ENCODE measurements around the gene SECTM1. TPM values are rescaled to one million over a fixed set of nuclear protein-coding genes. Genes with fewer than 3 reads are reported as not detected.

The SECTM1 gene
- total and polyA plus RNA-seq, 9 of the 15 experiments (the other 6 are each of a cell fraction or from before 2014, with no cell fraction given): 0.11 to 0.46 (median 0.18) TPM; not detected in 6

- TF ChIP-seq, protein P1, sequence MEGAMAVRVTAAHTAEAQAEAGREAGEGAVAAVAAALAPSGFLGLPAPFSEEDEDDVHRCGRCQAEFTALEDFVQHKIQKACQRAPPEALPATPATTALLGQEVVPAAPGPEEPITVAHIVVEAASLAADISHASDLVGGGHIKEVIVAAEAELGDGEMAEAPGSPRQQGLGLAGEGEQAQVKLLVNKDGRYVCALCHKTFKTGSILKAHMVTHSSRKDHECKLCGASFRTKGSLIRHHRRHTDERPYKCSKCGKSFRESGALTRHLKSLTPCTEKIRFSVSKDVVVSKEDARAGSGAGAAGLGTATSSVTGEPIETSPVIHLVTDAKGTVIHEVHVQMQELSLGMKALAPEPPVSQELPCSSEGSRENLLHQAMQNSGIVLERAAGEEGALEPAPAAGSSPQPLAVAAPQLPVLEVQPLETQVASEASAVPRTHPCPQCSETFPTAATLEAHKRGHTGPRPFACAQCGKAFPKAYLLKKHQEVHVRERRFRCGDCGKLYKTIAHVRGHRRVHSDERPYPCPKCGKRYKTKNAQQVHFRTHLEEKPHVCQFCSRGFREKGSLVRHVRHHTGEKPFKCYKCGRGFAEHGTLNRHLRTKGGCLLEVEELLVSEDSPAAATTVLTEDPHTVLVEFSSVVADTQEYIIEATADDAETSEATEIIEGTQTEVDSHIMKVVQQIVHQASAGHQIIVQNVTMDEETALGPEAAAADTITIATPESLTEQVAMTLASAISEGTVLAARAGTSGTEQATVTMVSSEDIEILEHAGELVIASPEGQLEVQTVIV (CRISPR knock-in tag; IDR thresholded peaks at IDR 0.05; ENCODE audit: borderline replicate concordance): no peak
- TF ChIP-seq HMGN3 (IDR thresholded peaks at IDR 0.05; ENCODE audit: borderline replicate concordance, extremely low read depth, insufficient read length, low read depth, low read length) (no peak), RFX7 (CRISPR knock-in tag; IDR thresholded peaks at IDR 0.05) (no peak), SRF (CRISPR knock-in tag; IDR thresholded peaks at IDR 0.05) (no peak), RBFOX2 (IDR thresholded peaks at IDR 0.05; ENCODE audit: low read depth, low read length) (peak; percentile 69), SMARCE1 (IDR thresholded peaks at IDR 0.05) (no peak), TEAD2 (tag; IDR thresholded peaks at IDR 0.05) (no peak), ZNF133 (CRISPR knock-in tag; IDR thresholded peaks at IDR 0.05) (no peak), ZNF311 (CRISPR knock-in tag; IDR thresholded peaks at IDR 0.05) (no peak), POLR2B (IDR thresholded peaks at IDR 0.05; ENCODE audit: low read depth, partially characterized antibody) (peak; percentile 80), TEAD1 (CRISPR knock-in tag; IDR thresholded peaks at IDR 0.05) (peak in 1 of 2 experiments; percentile 32; a peak in 1 of 4 replicates), TAF7 (tag; IDR thresholded peaks at IDR 0.05) (no peak), POLR2AphosphoS2 (IDR thresholded peaks at IDR 0.05; ENCODE audit: low read length) (peak; percentile 65; the same call in 1 of the 2 replicates), TSC22D4 (tag; IDR thresholded peaks at IDR 0.05) (no peak), CBX8 (IDR thresholded peaks at IDR 0.05; ENCODE audit: borderline replicate concordance, extremely low read depth, low read depth, low read length, poor library complexity, severe bottlenecking) (no peak), UBTF (IDR thresholded peaks at IDR 0.05; ENCODE audit: borderline replicate concordance in 1 of 2, low read depth in 2 of 2, low read length in 2 of 2) (no peak), POLR3A (IDR thresholded peaks at IDR 0.05; ENCODE audit: borderline replicate concordance, extremely low read depth, insufficient read depth, insufficient read length) (no peak), SREBF2 (CRISPR knock-in tag; IDR thresholded peaks at IDR 0.05) (no peak), HDAC2 (IDR thresholded peaks at IDR 0.05) (peak; percentile 33; the same call in 1 of the 2 replicates)
- TF ChIP-seq, protein P2, sequence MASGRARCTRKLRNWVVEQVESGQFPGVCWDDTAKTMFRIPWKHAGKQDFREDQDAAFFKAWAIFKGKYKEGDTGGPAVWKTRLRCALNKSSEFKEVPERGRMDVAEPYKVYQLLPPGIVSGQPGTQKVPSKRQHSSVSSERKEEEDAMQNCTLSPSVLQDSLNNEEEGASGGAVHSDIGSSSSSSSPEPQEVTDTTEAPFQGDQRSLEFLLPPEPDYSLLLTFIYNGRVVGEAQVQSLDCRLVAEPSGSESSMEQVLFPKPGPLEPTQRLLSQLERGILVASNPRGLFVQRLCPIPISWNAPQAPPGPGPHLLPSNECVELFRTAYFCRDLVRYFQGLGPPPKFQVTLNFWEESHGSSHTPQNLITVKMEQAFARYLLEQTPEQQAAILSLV (tag; IDR thresholded peaks at IDR 0.05): no peak
Measured at GRCh38 chr17:82367724-82368524, 34.4 kb upstream of the SECTM1 start (continued).
